RPMI7951 (cell line): Measurements from ENCODE around the gene RAP1GAP. TPM values are rescaled to one million over a fixed set of nuclear protein-coding genes. Genes with fewer than 3 reads are reported as not detected.
A peak's percentile ranks its signal among the peaks of the same experiment; 100 is the strongest.

ENCODE experiments used
- DNase-seq: peaks from one replicate; pipeline ENCODE4 v3.0.0-alpha.2; 2012; ENCODE audit warnings: low read depth
- total RNA-seq: library from RNA; depleted of rRNA; stranded (reverse); fragments of >200 nt; shearing (Covaris generic); gene quantifications from 2 replicates; pipeline ENCODE4 v1.2.3, GENCODE V29; 2014

RAP1GAP gene
- total RNA-seq, 1 experiment from 2014 or later: 0.96 TPM

DNA sequence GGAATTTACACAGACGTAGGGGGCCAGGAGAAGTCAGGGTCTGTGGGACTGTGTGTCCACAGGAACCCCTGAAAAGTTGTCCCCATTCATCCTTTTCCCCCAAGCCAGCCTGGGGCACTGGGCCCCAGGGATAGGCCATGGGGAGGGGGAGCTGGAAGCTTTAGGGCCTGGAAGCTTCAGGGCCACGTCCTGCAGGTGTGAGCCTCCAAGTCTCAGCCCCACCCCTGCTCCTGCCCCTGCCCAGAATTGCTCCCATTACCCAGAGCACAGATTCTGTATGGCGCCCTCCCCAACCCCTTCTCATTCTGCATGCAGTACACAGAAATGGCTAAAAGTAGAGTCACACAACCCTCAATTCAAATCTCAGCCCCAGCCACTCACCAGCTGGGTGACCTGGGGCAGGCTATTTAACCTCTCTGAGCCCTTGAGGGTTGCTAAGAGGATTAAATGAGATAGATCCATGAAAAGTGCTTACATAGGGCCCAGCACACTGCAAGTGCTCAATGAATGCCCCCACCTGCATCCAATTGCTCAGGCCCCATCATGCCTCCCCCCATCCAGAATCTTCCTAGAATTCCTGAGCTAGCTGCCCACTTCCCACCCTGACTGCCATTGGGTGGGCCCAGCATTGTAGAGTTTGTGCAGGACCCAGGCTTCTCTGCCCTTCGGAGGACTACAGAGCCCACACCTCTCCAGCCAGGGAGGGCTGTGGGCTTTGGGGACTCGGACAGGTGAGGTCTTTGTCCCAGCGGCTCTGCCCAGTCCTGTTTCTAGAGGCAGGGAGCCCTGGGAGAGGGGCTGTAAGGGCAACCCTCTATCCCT is 6.5 kb downstream of the RAP1GAP start:
- no peak for DNase-seq

DNA sequence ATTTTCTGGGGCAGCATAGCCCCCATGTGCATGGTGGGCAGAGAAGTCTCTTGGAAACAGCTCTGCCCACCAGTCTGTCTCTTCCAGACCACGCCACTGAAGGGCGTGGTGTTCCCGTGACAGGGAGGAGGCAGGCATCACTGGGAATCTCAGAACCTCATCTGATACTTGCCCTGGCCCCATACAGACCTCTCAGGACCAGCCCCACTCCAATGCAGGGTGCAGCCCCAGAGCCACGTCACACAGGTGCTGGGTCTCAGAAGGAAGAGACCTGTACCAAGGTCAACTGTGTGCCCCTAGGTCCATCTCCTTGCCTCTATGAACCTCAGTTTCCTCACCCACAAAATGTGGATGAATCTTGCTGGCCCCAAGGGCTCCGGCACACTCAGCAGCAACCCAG is 7.3 kb downstream of the RAP1GAP start:
- DNase-seq: no peak

DNA sequence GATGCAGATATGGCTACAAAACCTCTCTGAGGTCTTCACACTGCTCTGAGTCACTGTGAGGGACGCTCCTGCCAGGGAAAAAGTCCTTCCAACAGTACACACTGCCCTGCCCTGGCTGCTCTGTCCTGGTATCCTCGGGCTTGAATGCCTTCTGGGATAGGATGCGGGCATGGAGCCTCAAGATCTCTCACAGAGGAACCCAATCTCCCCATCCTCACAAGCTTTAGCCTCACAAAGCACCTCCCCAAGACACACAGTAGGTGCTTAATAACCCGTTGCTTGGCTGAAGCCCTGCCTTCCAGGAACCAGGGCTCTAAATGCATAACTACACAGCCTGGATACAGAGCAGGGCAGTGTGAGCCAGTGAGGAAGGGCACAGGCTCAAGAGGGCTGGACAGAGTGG is 9.2 kb downstream of the RAP1GAP start:
- no peak for DNase-seq

DNA sequence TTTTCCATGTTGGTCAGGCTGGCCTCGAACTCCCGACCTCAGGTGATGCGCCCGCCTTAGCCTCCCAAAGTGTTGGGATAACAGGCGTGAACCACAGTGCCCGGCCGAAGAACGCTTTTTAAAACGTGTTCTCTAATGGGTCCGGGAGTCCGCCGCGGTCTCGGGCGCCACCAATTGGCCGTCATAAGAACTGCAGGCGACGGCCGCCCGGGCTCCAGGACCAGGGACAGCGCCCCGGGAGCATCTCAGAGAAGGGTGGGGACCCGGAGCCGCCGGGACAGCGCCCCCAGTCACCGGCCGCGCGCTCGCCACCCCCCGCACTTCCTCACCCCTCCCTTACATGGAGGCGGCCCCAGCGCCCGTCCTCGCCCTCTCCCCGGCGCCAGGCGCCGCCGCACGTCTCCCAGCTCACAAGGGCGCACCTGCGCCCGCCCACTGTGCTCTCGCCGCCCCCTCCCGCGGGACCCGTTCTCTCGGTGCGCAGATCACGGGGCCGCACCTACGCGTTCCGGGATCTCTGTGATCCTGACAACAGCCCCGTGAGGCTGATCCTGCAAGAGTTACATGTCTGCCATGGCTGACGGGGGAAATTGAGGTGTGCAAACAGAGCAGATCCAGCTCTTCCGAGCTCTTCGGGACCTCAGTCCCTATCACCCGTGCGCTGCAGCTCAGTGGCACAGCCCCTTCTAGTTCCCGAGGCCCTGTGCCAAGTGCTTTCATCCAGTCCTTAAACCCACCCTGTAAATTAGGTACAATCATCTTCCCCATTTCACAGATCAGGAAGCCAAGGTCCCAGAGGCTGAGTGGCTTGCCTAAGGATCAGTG is 9.8 kb downstream of the RAP1GAP start:
- DNase-seq: peak; percentile 57

DNA sequence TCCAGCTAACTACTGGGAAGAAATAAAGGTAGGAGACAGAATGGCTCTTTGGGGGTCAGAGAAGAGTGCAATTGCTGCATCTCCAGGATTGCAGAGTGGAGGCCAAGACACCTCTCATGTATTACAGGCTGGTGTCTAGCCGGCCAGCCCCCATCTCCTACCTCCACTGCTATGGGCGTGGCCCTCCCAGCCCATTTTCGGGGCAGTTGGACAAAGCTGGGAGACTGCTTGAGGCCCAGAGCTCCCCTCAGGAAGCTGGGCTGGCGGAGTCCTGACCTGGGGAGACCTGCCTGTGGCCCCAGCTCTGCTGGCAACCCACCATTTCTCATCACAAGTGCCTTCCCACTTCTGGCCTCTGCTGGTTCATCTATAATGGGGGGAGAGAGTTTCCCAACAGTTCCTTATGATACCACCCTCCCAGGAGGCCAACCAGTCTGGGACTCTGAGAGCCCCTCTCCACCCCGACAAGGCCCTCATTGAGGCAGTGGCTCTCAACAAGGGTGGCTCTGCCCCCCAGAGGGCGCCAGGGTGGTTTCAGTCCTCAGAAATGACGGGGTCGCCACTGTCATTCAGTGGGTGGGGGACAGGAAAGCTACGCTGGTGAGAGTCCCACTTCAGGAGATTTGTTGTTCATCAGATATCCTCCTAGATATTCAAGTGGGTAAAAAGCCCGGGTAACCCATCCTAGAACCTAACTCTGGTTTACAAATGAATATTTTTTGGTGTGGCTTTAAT is 11.5 kb downstream of the RAP1GAP start:
- no peak for DNase-seq

DNA sequence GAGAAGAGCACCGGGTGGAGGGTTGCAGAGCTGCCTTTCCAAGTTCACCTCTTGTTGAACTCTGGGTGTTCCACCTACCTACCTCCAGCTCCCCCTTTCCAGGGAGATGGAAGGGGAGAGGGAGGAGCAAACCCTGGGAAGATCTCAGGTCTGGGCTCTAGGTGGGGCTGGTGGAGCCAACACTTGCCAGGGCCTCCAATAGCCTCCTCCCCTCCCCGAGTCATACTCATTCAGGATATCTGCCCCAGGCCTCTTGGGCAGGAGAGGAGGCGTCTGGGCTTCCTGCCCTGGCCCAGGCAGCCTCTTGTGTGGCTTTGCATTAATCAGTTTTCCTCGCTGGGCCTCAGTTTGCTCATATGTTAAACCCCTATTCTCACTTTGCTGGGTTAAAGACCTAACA is 13.4 kb downstream of the RAP1GAP start:
- peak; percentile 45 for DNase-seq

DNA sequence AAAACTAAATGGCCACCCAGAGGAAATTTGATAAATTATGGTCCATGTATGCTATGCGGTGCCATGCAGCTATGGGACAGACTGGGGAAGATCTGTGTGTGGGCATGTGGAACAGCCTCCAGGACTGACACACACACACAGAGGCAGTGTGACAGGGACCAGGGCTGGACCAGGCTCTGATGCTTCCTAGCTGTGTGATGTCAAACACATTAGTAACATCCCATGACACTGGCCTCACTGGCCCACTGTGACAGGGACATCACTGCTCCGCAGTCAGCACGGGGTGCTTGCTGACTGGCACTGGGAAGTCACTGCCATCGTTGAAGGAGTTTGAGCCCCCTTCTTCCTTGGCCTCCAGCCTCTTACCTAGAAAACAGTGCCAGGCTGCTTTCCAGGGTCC is 13.9 kb downstream of the RAP1GAP start:
- no peak for DNase-seq

DNA sequence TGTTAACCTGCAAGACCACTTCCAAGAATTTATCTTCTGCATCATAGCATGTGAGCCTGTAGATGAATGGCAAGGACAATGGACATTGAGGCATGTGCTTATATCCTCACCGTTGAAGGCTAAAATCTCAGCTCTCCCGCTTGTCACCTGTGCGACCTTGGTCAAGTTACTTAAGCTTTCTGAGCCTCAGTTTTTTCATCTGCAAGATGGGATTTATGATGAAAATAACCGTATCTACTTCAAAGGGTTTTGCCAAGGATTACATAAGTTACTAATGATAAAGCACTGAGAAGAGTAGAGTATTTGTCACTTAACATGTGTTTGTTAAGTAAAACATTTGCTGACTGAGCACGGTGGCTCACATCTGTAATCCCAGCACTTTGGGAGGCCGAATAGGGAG is 14.9 kb downstream of the RAP1GAP start:
- no peak for DNase-seq

DNA sequence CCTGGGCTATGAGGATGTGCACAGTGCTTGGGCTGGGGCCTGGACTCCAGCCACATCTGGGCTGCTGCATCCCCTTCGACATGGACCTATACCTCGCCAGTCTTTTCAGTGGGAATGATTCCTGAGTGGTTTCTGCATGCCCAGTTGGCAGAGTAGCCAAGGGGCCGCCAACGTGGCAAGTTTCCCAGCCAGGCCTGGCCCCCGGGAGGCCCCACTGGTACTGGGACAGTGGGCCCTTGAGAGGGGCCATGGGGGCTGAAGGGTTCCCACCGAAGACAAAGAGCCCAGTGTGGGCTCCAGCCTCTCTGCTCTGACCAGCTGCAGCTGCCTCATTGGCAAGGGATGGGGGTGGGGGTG is 15.4 kb downstream of the RAP1GAP start:
- DNase-seq: no peak

DNA sequence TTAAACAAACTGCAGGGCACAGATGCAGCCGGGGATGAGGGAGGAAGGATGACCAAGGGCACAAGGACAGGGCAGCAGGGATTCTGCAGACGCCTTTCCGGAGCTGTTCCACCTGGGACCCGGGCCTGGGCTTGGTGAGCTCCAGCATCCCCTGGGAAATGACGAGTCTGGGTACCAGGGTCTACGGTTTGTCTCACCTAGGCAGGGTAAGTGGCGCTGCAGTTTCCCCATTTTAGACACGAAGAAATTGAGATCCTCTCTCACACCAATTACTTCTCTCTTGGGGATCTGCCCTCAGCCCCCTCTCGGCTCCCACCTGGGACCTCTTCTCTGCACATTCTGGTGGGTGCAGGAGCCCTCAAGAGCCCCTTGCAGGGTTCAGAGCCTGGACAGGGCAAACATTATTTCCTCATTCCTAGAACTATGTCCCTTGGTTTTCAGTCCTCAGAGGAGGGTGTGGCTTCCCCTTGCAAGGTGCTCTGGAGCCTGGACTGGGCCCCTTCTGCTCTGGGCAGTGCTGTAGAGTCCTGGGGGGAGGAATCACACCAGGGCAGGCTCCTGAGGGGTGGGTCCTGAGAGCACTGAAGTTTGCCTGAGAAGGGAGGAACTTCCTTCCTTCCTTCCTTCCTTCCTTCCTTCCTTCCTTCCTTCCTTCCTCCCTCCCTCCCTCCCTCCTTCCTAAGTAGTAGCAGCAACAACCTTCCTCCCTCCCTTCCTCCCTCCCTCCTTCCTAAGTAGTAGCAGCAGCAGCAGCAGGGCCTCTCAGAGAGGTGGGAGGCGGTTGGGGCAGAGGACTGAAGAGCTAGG is 16.0 kb downstream of the RAP1GAP start:
- no peak for DNase-seq

DNA sequence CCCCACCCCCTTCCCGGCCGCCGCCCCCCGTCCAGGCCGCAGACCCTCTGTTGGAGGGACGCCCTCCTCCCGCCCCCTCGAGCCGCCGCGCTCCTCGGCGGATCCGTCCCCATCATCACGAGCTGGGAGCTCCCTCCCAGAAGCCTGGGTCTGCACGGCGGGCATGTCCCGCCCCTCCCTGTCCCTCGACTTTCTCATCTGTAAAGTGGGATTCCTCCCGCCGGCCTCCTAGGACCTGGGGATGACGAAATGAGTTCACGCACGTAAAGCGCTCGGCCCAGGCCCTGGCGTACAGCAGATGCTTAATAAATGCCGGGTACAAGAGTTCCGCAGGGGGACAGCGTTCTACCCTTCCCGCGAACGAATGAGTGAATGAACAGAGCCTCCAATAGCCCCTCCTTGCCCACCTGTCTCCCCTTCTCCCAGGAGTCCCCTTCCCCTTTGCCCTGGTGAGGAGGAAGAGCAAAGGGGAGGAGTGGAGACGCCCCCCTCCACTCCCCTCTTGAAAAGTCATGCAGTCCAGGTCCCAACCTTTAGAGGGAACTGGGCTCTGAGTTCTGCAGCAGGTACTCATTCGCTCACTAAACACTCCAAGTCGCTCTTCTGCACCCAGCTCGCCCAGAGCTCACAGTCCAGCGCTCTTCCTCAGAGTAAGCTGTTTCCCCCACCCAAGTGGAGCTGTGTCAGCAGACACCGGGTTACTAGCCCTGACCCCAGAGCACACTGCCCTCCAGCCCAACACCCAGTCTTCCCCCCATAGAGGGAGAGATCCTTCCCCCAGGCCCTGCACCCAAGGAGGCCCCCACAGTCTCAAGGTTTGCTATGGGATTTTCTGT is 16.8 kb downstream of the RAP1GAP start:
- DNase-seq: no peak

DNA sequence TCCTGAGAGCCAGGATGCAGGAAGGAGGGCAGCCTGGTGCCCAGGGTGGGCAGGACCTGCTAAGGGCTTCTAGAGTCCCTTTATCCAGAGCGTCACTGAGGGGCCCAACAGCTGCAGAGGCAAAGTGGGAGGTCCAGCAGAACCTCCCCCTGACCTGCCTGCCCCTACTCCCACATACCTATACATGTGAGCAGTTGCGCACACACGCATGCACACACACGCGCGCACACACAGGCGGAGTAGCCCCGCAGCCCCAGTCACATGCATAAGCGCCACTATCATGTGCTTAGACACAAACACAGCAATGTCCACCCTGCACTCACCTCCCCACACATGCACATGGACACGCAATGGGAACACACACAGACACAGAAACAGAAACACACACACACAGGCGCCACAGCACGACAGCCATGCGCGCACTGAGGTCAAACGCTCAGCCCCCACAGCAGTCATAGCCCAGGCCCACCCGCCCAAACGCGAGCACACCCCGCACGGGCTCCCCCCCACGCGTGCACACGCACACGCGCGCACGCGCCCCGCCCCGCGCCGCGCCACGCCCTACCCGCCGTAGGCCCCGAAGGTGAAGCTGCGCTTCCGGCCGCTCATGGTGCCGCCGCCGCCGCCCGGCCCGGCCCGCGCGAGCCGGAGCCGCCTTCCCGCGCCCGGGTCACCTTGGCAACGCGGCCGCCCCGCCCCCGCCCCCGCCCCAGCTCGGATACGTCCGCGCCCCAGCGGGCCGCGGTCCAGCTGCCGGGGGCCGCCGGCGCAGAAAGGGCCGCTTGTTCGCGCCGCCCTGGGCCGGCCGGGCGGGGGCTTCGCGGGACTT is 17.7 kb downstream of the RAP1GAP start:
- peak; percentile 36 for DNase-seq

DNA sequence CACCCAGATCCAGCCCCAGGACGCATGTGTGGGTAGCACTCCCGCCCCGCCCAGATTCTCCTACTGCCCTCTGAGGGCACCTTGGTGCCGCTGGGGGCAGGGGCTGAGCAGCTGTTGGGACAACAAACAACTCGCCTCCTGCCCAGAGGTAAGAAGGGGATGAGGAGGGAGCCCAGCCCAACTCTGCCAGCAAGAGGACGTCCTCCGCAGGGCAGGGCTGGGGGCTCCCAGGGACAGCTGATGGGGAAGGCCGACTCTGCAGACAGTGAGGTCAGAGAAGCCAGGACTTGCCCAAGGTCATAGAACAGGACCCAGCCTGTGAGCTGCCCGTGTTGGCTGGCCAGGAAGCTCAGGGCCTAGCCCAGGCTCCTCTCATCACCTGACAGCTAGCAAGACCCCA is 18.8 kb downstream of the RAP1GAP start:
- no peak for DNase-seq

DNA sequence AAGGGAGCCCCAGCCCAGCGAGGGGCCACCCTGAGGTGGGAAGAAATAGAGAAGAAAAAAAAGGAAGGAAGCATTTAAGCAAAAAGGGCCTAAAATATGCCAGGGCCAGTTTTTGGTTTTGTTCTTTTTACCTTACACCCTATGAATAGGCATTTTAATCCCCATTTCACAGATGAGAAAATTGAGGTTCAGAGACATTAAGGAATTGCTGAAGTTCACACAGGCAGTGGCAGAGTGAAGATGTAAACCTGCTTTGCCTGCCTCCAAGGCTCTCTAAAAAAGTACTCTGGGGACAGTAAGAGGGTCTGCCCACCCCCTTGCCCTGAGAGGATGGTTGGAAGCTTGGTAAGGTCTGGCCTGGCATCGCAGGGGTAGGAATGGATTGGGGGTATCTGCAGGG is 19.8 kb downstream of the RAP1GAP start:
- DNase-seq: no peak

DNA sequence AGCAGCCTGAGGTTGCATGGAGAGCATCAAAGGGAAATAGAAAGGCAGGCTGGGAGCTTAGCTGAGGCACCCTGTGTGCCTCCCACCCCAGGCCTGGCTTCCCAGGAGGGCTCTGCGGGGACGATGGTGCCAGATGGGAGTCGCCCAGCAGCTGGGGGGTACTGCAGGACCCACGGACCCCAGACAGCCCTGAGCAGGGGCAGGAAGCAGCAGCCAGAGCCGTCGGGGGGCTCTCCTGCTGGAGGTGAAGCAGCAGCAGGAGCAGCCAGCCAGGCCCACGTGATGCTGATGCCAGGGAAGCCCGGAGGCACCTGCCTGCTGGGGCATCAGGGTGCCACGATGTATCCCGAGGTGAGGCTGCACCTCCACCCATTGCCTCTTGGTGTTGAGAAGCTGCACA is 20.4 kb downstream of the RAP1GAP start:
- DNase-seq: no peak

DNA sequence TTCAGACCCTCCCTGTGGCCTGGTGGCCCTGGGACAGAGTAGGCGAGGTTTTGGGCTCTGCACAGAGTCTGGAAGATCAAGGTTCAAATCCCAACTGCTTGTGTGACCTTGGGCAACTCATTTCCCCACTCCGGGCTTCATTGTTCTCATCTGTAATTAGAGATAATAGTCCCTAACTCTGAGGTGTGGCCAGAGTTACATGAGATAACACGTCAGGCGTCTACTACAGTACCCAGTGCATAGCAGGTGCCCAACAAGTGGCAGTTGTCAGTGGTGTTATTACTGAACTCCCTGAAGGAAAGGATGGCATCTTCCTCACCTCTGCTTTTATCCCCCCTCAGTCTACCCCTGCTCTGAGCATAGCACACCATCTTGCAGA is 20.8 kb downstream of the RAP1GAP start:
- no peak for DNase-seq

DNA sequence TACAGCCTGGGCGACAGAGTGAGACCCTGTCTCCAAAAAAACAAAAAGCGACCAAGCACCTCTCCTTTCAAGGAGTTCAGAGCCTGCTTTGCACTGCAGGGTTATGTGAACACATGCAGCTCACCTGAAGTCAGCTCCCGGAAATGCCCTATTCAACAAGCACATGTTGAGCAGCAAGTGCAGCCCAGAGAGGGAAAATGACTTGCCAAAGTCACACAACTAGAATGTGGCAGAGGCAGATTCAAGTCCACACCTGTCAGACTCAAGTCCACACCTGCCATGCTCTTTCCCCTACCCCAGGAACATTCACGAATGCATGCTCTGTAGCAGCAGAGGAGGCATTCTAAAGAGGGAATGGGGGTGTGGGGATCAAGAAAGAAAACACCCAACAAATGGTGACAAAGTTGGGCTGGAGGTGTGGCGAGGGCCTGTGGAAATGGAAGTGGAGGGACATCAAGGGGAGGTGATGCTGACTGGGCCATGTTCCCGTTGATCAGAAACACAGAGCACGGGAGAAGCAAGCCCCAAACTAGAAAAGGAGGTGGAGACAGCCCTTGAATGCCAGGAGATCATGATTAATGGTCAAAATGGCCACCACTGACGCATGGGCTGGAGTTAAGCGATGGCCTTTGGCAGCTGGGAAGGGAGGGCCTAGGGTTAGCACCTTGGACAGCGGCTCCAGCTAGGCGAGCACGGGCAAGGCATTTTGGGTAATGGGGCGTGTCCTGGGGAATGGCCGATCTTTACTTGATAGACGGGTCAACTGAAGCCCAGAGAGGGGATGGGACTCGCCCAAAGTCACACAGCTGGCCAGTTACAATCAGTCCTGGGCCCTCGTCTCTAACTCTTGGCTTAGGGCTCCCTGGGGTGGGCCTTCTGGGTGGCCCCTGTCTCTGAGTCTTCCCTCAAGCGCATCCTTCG is 21.5 kb downstream of the RAP1GAP start:
- DNase-seq: no peak

DNA sequence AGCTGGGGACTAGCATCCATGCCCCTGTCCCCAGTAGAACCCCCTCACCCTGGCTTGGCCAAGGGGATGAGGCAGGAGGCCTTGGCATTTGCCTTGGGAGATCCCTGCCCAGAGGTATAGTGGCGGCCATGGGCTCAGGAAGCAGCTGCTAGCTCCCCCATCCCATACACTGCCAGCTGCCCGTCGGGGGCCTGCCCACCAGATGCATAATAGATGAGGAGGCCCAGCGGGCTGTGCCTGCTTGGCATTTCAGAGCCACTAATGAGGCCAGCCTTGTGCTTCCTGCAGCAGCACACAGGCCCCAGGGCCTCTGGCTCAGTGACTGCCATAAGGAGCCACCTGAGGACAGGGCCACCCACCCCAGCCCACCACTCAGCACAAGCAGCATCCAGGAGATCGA is 23.6 kb downstream of the RAP1GAP start:
- no peak for DNase-seq

DNA sequence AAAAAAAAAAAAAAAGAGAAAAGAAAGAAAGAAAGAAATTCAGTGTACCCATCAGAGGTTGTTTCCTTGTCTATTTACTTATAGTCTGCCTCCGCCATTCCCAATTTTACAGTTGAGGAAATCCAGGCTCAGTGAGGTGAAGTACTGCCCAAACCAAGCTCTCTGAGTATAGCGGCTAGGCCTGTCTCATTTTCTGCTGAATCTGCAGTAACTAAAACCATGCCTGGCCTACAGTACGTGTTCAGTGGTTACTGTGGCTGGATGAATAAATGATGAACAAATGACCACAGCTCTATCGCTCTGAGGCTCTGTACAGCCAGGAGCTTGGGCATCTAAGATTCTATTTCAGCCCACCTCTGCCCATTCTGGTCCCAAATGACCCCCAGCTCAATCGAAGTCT is 24.3 kb downstream of the RAP1GAP start:
- DNase-seq: no peak
